Measurements from ENCODE around the gene CLCN4. TPM values are rescaled to one million over a fixed set of nuclear protein-coding genes. Genes with fewer than 3 reads are reported as not detected.

CLCN4 gene
- total RNA-seq, 8 experiments from 2014 or later, result 1.6 to 28.2 (median 21.0) TPM

- in situ Hi-C loops (cut with MboI; ENCODE audit: low pct_unique_long_range_greater_than_20kb in 2 of 9, low sequenced_read_pairs in 9 of 9, unreplicated experiment in 9 of 9), result no loop called here
- Histone ChIP-seq H3K4me3 (peak overlapping the region; percentile 37 to 64 (median 44)), H3K4me1 (replicated peaks in 1 of 2) (peaks cover 18 to 24% of the 10 kb centered on the region in 2 donors), H3K27ac (peak overlapping the region; percentile 12 to 70)
- peak; percentile 16 to 84 (median 73) for ATAC-seq (replicated peaks in 6 of 8)
- 0 to 54% (median 8%) methylated on average over 1 to 7 of the region's 64 CpGs; no CpG with 5 or more reads in 4 of the 10 experiments for WGBS, 10 experiments
Observed at GRCh38 chrX:10158279-10159144, 1.7 kb downstream of the CLCN4 start.

GRCh38 chrX:10159145-10159468 is 2.3 kb downstream of the CLCN4 start:
- Histone ChIP-seq H3K4me1 (replicated peaks in 1 of 2) (peaks cover 18 to 24% of the 10 kb centered on the region in 2 donors), H3K4me3 (peak overlapping the region; percentile 37 to 64 (median 44)), H3K27ac (peak overlapping the region in 1 of 2 donors; percentile 70)
- in situ Hi-C loops (cut with MboI; ENCODE audit: low pct_unique_long_range_greater_than_20kb in 2 of 9, low sequenced_read_pairs in 9 of 9, unreplicated experiment in 9 of 9), result no loop called here
- peak in 4 of 8 experiments; percentile 30 to 58 (median 46) for ATAC-seq (replicated peaks in 6 of 8)
- 0 to 50% (median 30%) methylated on average over 1 to 5 of the region's 7 CpGs; no CpG with 5 or more reads in 4 of the 10 experiments for WGBS, 10 experiments

GRCh38 chrX:10160211-10160610 is 3.4 kb downstream of the CLCN4 start:
- whole genome bisulfite sequencing, 10 experiments, result 20 to 95% methylated on average over 1 to 7 of the region's 9 CpGs; no CpG with 5 or more reads in 8 of the 10 experiments
- ATAC-seq (replicated peaks in 6 of 8), result no peak
- H3K27ac ChIP-seq, result no peak overlapping the region
- in situ Hi-C loops (cut with MboI; ENCODE audit: low pct_unique_long_range_greater_than_20kb in 2 of 9, low sequenced_read_pairs in 9 of 9, unreplicated experiment in 9 of 9), result no loop called here
- H3K4me1 ChIP-seq (replicated peaks in 1 of 2), result peaks cover 18 to 24% of the 10 kb centered on the region in 2 donors
- no peak overlapping the region for H3K4me3 ChIP-seq

DNA sequence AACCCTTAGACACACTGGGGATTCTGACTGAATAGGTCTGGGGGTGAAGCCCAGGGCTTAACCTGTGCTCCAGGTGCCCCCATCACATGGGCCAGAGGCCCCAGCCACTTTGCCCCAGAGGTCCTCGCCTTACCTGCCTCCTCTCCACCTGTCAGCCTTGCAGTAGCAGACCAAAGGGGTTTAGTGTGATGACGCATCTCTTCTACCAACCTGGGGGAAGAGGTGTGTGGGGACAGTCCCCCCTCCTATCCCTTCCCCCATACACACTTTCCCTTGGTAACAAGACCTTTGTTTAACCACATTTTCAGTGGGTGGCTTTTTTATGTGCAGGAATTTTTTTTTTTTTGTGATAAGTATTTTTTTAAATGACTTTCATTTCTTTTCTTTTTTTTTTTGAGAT is 6.3 kb downstream of the CLCN4 start:
- no peak overlapping the region for H3K27ac ChIP-seq
- peaks cover 8 to 10% of the 10 kb centered on the region in 2 donors for H3K4me1 ChIP-seq (replicated peaks in 1 of 2)
- WGBS, 10 experiments, result 70 to 100% (median 100%) methylated on average over 1 to 2 of the region's 2 CpGs; no CpG with 5 or more reads in 7 of the 10 experiments
- ATAC-seq (replicated peaks in 6 of 8), result no peak
- in situ Hi-C loops (cut with MboI; ENCODE audit: low pct_unique_long_range_greater_than_20kb in 2 of 9, low sequenced_read_pairs in 9 of 9, unreplicated experiment in 9 of 9), result no loop called here
- H3K4me3 ChIP-seq, result no peak overlapping the region

DNA sequence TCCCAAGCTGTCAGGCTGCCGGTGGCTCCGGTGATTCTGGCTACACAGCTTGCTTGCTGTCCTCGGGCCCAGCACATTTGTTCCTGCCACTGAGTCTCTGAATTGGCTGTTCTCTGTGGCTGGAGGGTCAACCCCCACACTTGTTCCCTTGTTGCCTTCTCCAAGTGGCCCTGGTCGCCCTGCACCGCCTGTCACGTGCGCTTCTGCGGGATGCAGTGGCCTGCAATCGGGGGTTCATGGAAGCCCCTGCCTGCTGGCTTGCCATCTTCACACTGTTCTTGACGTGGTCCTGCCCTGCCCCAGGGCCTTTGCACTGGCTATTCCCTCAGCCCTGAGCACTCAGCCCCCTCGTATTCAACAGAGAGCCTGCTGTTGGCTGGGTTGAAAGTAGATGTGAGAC is 8.1 kb downstream of the CLCN4 start:
- Histone ChIP-seq H3K4me1 (replicated peaks in 1 of 2) (peaks cover under 1 to 3% of the 10 kb centered on the region in 2 donors), H3K27ac (no peak overlapping the region), H3K4me3 (no peak overlapping the region)
- in situ Hi-C loops (cut with MboI; ENCODE audit: low pct_unique_long_range_greater_than_20kb in 2 of 9, low sequenced_read_pairs in 9 of 9, unreplicated experiment in 9 of 9), result no loop called here
- no peak for ATAC-seq (replicated peaks in 6 of 8)
- 76 to 100% methylated on average over 2 of the region's 11 CpGs; no CpG with 5 or more reads in 8 of the 10 experiments for WGBS, 10 experiments

GRCh38 chrX:10165580-10166247 is 8.9 kb downstream of the CLCN4 start:
- no peaks in the 10 kb centered on the region for H3K4me1 ChIP-seq (replicated peaks in 1 of 2)
- no peak for ATAC-seq (replicated peaks in 6 of 8)
- no peak overlapping the region for H3K4me3 ChIP-seq
- 80 to 100% (median 91%) methylated on average over 2 to 16 of the region's 18 CpGs; no CpG with 5 or more reads in 6 of the 10 experiments for WGBS, 10 experiments
- in situ Hi-C loops (cut with MboI; ENCODE audit: low pct_unique_long_range_greater_than_20kb in 2 of 9, low sequenced_read_pairs in 9 of 9, unreplicated experiment in 9 of 9), result no loop called here
- no peak overlapping the region for H3K27ac ChIP-seq

GRCh38 chrX:10166248-10166716 is 9.5 kb downstream of the CLCN4 start:
- no peak overlapping the region for H3K4me3 ChIP-seq
- in situ Hi-C loops (cut with MboI; ENCODE audit: low pct_unique_long_range_greater_than_20kb in 2 of 9, low sequenced_read_pairs in 9 of 9, unreplicated experiment in 9 of 9), result no loop called here
- H3K4me1 ChIP-seq (replicated peaks in 1 of 2), result no peaks in the 10 kb centered on the region
- WGBS, 10 experiments, result 85% methylated on average over 14 of the region's 17 CpGs; no CpG with 5 or more reads in 9 of the 10 experiments
- H3K27ac ChIP-seq, result no peak overlapping the region
- ATAC-seq (replicated peaks in 6 of 8), result no peak

- no peaks in the 10 kb centered on the region for H3K4me1 ChIP-seq (replicated peaks in 1 of 2)
- in situ Hi-C loops (cut with MboI; ENCODE audit: low pct_unique_long_range_greater_than_20kb in 2 of 9, low sequenced_read_pairs in 9 of 9, unreplicated experiment in 9 of 9), result no loop called here
- no peak overlapping the region for H3K4me3 ChIP-seq
- no peak for ATAC-seq (replicated peaks in 6 of 8)
- H3K27ac ChIP-seq, result no peak overlapping the region
- 60% methylated on average over 3 of the region's 8 CpGs; no CpG with 5 or more reads in 9 of the 10 experiments for WGBS, 10 experiments
Observed at GRCh38 chrX:10166731-10167151, 10.0 kb downstream of the CLCN4 start.

DNA sequence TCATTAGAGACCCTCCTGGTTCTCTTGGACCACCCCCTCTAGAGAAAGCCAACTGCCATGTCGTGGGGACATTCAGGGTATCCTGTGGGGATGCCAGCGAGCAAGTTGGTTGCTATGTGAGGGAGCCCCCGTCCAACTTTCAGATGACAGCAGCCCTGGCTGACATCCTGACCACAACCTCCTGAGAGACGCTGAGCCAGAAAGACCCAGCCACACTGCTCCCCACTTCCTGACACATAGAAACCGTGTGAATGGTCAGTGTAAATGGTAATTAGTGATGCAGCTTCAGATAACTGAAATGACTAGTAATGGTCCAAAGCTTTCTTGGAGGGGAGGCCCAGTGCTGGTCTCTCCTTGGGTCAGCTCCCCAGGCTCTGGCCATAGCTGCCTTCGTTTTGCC is 10.8 kb downstream of the CLCN4 start:
- WGBS, 10 experiments, result 83% methylated on average over 1 of the region's 6 CpGs; no CpG with 5 or more reads in 9 of the 10 experiments
- Histone ChIP-seq H3K27ac (no peak overlapping the region), H3K4me1 (replicated peaks in 1 of 2) (peaks cover under 1 to 5% of the 10 kb centered on the region in 2 donors), H3K4me3 (no peak overlapping the region)
- in situ Hi-C loops (cut with MboI; ENCODE audit: low pct_unique_long_range_greater_than_20kb in 2 of 9, low sequenced_read_pairs in 9 of 9, unreplicated experiment in 9 of 9), result no loop called here
- ATAC-seq (replicated peaks in 6 of 8), result no peak

- 6 to 88% (median 80%) methylated on average over 3 to 7 of the region's 9 CpGs; no CpG with 5 or more reads in 6 of the 10 experiments for WGBS, 10 experiments
- in situ Hi-C loops (cut with MboI; ENCODE audit: low pct_unique_long_range_greater_than_20kb in 2 of 9, low sequenced_read_pairs in 9 of 9, unreplicated experiment in 9 of 9), result no loop called here
- H3K27ac ChIP-seq, result no peak overlapping the region
Observed at GRCh38 chrX:10168226-10168625, 11.5 kb downstream of the CLCN4 start.

DNA sequence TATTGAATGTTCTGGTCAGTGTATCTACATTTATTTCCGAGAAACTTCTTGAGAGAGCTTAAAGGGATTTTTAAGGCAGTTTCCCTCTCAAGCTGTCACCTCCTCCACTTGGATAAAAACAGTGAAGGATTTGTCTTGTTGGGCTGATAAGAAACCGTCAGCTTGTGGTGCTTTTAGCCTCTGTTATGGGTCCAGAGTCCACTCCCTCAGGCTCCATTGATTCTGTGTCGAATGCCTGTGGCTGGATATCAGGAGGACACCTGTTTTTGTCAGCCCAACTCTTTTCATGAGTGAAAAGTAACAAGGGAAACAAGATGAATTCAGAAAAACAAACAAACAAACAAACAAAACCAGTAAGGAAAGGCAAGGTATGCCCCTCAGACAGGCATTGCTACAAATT is 12.4 kb downstream of the CLCN4 start:
- in situ Hi-C loops (cut with MboI; ENCODE audit: low pct_unique_long_range_greater_than_20kb in 2 of 9, low sequenced_read_pairs in 9 of 9, unreplicated experiment in 9 of 9), result no loop called here
- no peak for ATAC-seq (replicated peaks in 6 of 8)
- 15 to 100% (median 72%) methylated on average over 1 to 2 of the region's 3 CpGs; no CpG with 5 or more reads in 4 of the 10 experiments for WGBS, 10 experiments
- Histone ChIP-seq H3K4me1 (replicated peaks in 1 of 2) (peaks cover 12 to 17% of the 10 kb centered on the region in 2 donors), H3K27ac (no peak overlapping the region), H3K4me3 (no peak overlapping the region)

More at GRCh38 chrX:10168226-10168625, 11.5 kb downstream of the CLCN4 start:
- no peak overlapping the region for H3K4me3 ChIP-seq
- peaks cover 7 to 9% of the 10 kb centered on the region in 2 donors for H3K4me1 ChIP-seq (replicated peaks in 1 of 2)
- ATAC-seq (replicated peaks in 6 of 8), result no peak

- in situ Hi-C loops (cut with MboI; ENCODE audit: low pct_unique_long_range_greater_than_20kb in 2 of 9, low sequenced_read_pairs in 9 of 9, unreplicated experiment in 9 of 9), result no loop called here
- Histone ChIP-seq H3K4me1 (replicated peaks in 1 of 2) (peaks cover 18 to 23% of the 10 kb centered on the region in 2 donors), H3K27ac (no peak overlapping the region), H3K4me3 (no peak overlapping the region)
- WGBS, 10 experiments, result 87 to 100% (median 100%) methylated on average over 1 to 3 of the region's 5 CpGs; no CpG with 5 or more reads in 7 of the 10 experiments
- no peak for ATAC-seq (replicated peaks in 6 of 8)
Observed at GRCh38 chrX:10171249-10171648, 14.5 kb downstream of the CLCN4 start.

GRCh38 chrX:10172877-10173276 is 16.1 kb downstream of the CLCN4 start:
- H3K27ac ChIP-seq, result peak overlapping the region in 1 of 2 donors; percentile 29

More at GRCh38 chrX:10172877-10173276, 16.1 kb downstream of the CLCN4 start:
- Histone ChIP-seq H3K4me1 (replicated peaks in 1 of 2) (peaks cover 21 to 23% of the 10 kb centered on the region in 2 donors), H3K4me3 (peak overlapping the region in 1 of 5 donors; percentile 8)
- WGBS, 10 experiments, result 40 to 59% methylated on average over 1 to 5 of the region's 11 CpGs; no CpG with 5 or more reads in 8 of the 10 experiments
- peak in 5 of 8 experiments; percentile 58 to 74 (median 69) for ATAC-seq (replicated peaks in 6 of 8)
- in situ Hi-C loops (cut with MboI; ENCODE audit: low pct_unique_long_range_greater_than_20kb in 2 of 9, low sequenced_read_pairs in 9 of 9, unreplicated experiment in 9 of 9), result no loop called here

All from motor neuron (in vitro differentiated cells).